LNCaP clone FGC (cell line): Measurements from ENCODE around the gene PPP6C.
"Not testable (repeated sequence)": the region's sequence is repeated elsewhere in the genome, so short reads cannot be mapped to it uniquely, and the experiment has no call there.

Source experiments
- DNase-seq: peaks from one replicate; pipeline ENCODE4 v3.0.0-alpha.2; 2011; ENCODE audit warnings: low read depth
- H3K4me3 ChIP-seq: 2 replicates; pipeline ENCODE4 v1.5.1; 2011; ENCODE audit warnings: mild to moderate bottlenecking, low read depth, low read length, control low read depth
- TF ChIP-seq, protein P1 (sequence below): IDR thresholded peaks from 2 replicates; pipeline ENCODE4 v1.5.1; 2012; ENCODE audit warnings: mild to moderate bottlenecking; ENCODE audit not compliant: control insufficient read depth, insufficient read depth; ENCODE audit errors: extremely low read depth

PPP6C gene

GRCh38 chr9:125121146-125121545 lies 68.5 kb downstream of the PPP6C start:
- H3K4me3 ChIP-seq: no peak overlapping the region
- TF ChIP-seq, protein P1, sequence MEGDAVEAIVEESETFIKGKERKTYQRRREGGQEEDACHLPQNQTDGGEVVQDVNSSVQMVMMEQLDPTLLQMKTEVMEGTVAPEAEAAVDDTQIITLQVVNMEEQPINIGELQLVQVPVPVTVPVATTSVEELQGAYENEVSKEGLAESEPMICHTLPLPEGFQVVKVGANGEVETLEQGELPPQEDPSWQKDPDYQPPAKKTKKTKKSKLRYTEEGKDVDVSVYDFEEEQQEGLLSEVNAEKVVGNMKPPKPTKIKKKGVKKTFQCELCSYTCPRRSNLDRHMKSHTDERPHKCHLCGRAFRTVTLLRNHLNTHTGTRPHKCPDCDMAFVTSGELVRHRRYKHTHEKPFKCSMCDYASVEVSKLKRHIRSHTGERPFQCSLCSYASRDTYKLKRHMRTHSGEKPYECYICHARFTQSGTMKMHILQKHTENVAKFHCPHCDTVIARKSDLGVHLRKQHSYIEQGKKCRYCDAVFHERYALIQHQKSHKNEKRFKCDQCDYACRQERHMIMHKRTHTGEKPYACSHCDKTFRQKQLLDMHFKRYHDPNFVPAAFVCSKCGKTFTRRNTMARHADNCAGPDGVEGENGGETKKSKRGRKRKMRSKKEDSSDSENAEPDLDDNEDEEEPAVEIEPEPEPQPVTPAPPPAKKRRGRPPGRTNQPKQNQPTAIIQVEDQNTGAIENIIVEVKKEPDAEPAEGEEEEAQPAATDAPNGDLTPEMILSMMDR: no peak
- no peak for DNase-seq

DNA sequence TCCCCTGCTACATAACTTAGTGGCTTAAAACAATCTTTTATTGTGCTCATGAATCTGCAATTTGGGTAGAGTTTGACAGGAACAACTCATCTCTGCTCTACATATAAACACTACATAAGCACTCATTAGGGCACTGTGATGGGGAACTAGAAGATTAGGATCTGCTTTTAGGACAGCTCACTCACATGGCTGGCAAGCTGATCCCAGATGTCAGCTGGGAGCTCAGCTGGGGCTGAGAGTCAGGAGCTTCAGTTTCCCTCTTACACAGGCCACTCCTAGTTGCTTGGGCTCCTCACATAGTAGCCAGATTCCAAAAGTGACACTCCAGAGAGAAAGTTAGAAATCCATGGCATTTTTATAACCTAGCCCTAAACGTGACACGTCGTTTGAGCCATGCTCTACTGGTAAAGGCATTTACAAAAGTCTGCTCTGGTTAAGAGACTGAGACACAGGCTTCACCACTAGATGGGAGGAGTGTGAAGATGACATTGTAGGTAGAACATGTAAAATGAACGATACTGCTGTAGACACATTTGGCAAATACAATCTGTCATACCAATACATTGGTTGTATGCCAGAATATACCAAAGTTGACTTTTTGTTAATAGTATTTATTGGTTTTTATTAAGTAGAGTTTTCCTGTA lies 69.8 kb downstream of the PPP6C start:
- TF ChIP-seq, protein P1: no peak
- H3K4me3 ChIP-seq: no peak overlapping the region
- no peak for DNase-seq

- DNase-seq, H3K4me3 ChIP-seq: not testable (repeated sequence)
Measured at GRCh38 chr9:125118696-125119095, 70.9 kb downstream of the PPP6C start.

- H3K4me3 ChIP-seq, DNase-seq: not testable (repeated sequence)
Measured at GRCh38 chr9:125114503-125114902, 75.1 kb downstream of the PPP6C start.

- TF ChIP-seq, protein P1: no peak
- no peak for DNase-seq
- H3K4me3 ChIP-seq: no peak overlapping the region
Measured at GRCh38 chr9:125110464-125110863, 79.1 kb downstream of the PPP6C start.

GRCh38 chr9:125108541-125108940 lies 81.1 kb downstream of the PPP6C start:
- H3K4me3 ChIP-seq, DNase-seq: not testable (repeated sequence)

DNA sequence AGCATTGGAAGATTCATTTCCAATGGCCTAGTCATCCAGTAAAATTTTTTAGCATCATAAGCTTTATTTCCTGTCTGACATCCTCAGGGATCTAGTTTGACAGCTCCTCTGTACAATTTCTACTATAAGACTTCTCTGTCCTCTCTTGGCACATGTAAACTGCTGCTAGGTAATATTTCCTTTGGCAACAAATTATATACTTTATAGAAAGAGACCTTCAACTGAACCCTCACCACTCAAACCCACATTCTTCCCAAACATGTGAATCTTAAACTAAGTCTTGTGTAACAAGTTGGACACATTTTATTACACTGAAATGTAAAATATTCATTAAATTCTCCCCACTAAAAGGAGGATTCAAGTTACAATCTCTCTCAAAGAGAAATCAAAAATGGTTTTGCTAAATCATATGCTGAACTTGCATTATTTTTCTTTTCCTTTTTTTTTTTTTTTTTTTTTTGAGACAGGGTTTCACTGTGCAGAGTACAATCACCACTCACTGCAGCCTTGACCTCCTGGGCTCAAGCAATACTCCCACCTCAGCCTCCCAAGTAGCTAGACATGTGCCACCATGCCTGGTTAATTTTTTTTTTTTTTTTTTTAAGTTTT lies 83.2 kb downstream of the PPP6C start:
- H3K4me3 ChIP-seq: no peak overlapping the region
- no peak for DNase-seq
- TF ChIP-seq, protein P1: no peak

DNA sequence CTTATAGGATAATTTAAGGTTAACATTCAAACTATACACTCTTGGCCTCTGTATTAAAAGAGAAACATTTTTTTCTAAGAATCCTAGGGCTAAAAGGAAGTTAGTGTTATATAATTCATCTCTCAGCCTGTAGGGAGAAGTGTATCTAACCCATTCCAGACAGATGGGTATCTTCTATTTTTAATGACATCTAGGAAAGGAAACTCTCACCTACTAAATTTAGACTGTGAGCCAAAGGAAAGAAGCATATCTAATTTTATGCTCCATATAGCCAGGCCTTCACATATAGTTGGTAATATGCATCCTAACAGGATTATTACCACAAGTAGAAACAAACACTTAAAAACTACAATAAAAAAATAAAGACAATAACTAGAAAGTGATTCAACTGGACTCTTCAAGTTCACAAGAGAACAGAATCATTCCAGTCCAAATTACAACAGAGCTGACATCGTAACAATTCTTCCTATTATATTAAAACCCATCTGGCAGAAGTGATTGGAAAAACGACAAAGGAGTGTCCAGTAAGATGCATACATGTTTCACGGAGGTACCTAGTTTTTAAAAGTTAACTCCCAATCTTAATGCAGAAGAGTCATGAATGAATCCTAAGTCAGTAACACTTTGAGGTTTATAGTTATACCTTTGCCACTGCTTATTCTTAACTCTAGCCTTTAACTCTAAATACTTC lies 85.7 kb downstream of the PPP6C start:
- TF ChIP-seq, protein P1: no peak
- DNase-seq: no peak
- no peak overlapping the region for H3K4me3 ChIP-seq
